Thoracic aorta (tissue), 2 donors: ENCODE measurements around the gene PCDHGA1. TPM values are rescaled to one million over a fixed set of nuclear protein-coding genes. Genes with fewer than 3 reads are reported as not detected.

Experiments used
- ATAC-seq: fragments of 150-250 bp; one replicate; pipeline ENCODE4 v1.8.0; 2017; ENCODE audit warnings: low read depth; ENCODE audit not compliant: insufficient number of reproducible peaks, low FRiP score
- DNase-seq: peaks from one replicate; pipeline ENCODE4 v3.0.0-alpha.2; 2020; ENCODE audit warnings: low spot score
- H3K27ac ChIP-seq, 2 donors: fragments of 200-600 bp; sonication (generic); 1 replicate in 1 of 2; 2 replicates in 1 of 2; pipeline ENCODE4 v1.5.1; 2016; ENCODE audit warnings: mild to moderate bottlenecking in 2 of 2, moderate library complexity in 2 of 2
- H3K27me3 ChIP-seq: fragments of 200-600 bp; sonication (generic); replicated peaks from 2 replicates; pipeline ENCODE4 v1.6.0; 2016; ENCODE audit warnings: mild to moderate bottlenecking; ENCODE audit not compliant: insufficient read depth
- H3K36me3 ChIP-seq: fragments of 200-600 bp; sonication (generic); one replicate; pipeline ENCODE4 v1.5.1; 2016
- H3K4me1 ChIP-seq, 2 donors: fragments of 200-600 bp; sonication (generic); 1 replicate in 1 of 2; 2 replicates in 1 of 2; pipeline versions ENCODE4 v1.5.1 to v1.6.0; 2016; ENCODE audit warnings: low read depth in 2 of 2, mild to moderate bottlenecking in 1 of 2; ENCODE audit not compliant: control insufficient read depth in 1 of 2
- H3K4me3 ChIP-seq: fragments of 200-600 bp; sonication (generic); 2 replicates; pipeline ENCODE4 v1.5.1; 2016; ENCODE audit warnings: mild to moderate bottlenecking
- H3K9me3 ChIP-seq: fragments of 200-600 bp; sonication (generic); 2 replicates; pipeline ENCODE4 v1.5.1; 2016
- total RNA-seq, 2 donors: library from RNA; depleted of rRNA; stranded (reverse); fragments of >200 nt; gene quantifications; one replicate each; pipeline versions ENCODE4 v1.1.0 to v1.2.3, GENCODE V29; 2016
- TF ChIP-seq, protein P1 (sequence below): fragments of 200-600 bp; sonication (generic); IDR thresholded peaks from one replicate; pipeline ENCODE4 v1.5.1; 2019; ENCODE audit warnings: antibody characterized with exemption

The PCDHGA1 gene
- total RNA-seq, 2 donors from 2014 or later: 0.41 to 2.8 TPM

- DNase-seq (no peak), ATAC-seq (no peak)
- Histone ChIP-seq H3K27me3 (no peaks in the 10 kb centered on the region), H3K9me3 (no peaks in the 10 kb centered on the region), H3K27ac (peak overlapping the region; percentile 94 to 98), H3K4me3 (peak overlapping the region; percentile 81), H3K4me1 (peaks cover 50 to 72% of the 10 kb centered on the region in 2 donors), H3K36me3 (peaks cover 4% of the 10 kb centered on the region)
- TF ChIP-seq, protein P1, sequence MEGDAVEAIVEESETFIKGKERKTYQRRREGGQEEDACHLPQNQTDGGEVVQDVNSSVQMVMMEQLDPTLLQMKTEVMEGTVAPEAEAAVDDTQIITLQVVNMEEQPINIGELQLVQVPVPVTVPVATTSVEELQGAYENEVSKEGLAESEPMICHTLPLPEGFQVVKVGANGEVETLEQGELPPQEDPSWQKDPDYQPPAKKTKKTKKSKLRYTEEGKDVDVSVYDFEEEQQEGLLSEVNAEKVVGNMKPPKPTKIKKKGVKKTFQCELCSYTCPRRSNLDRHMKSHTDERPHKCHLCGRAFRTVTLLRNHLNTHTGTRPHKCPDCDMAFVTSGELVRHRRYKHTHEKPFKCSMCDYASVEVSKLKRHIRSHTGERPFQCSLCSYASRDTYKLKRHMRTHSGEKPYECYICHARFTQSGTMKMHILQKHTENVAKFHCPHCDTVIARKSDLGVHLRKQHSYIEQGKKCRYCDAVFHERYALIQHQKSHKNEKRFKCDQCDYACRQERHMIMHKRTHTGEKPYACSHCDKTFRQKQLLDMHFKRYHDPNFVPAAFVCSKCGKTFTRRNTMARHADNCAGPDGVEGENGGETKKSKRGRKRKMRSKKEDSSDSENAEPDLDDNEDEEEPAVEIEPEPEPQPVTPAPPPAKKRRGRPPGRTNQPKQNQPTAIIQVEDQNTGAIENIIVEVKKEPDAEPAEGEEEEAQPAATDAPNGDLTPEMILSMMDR: no peak
Observed at GRCh38 chr5:141512911-141513626, 182.8 kb downstream of the PCDHGA1 start.

DNA sequence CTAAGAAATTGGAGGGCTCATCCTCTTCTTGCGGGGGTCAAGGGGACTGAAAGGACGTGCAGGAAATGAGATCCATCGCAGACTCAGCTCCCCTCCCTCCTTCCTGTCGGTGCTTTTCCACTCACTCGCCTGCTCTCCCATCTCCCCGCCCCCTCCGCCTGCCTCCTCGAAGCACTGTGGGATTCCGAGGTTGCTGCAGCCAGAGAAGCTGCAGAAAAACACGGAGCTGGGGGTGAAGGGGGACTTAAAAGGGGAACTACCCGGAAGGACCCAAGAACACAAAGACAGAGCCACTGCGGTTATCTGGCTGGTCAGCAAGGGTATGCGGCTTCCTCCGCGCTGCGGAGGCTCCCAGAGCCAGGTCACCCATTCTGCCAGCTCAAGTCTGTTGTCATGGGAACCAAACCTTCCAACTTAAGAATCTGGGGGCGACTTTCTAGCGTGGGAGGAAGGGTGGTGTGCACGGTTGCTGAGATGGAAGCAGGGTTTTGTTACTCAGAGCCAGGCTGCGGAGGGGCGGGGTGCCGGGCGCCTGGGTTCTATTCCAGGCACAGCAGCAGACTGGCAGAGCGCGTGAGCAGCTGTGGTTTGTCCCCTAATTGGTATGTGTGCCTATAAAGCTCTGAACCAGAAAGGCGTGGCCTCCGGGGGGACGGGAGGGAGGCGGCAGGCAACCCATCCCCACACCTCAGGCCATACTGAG lies 183.5 kb downstream of the PCDHGA1 start:
- Histone ChIP-seq H3K27me3 (no peaks in the 10 kb centered on the region), H3K4me3 (peak overlapping the region; percentile 81), H3K27ac (peak overlapping the region; percentile 94 to 98), H3K36me3 (peaks cover 4% of the 10 kb centered on the region), H3K9me3 (no peaks in the 10 kb centered on the region), H3K4me1 (peaks cover 43 to 65% of the 10 kb centered on the region in 2 donors)
- ATAC-seq (peak; percentile 31), DNase-seq (peak; percentile 78)
- TF ChIP-seq, protein P1: no peak

- Histone ChIP-seq H3K4me1 (peaks cover 41 to 60% of the 10 kb centered on the region in 2 donors), H3K36me3 (peaks cover 4% of the 10 kb centered on the region), H3K27me3 (no peaks in the 10 kb centered on the region), H3K4me3 (peak overlapping the region; percentile 81), H3K27ac (peak overlapping the region; percentile 94 to 98), H3K9me3 (no peaks in the 10 kb centered on the region)
- ATAC-seq (no peak), DNase-seq (no peak)
- TF ChIP-seq, protein P1: no peak
Observed at GRCh38 chr5:141514330-141515133, 184.2 kb downstream of the PCDHGA1 start.

- Histone ChIP-seq H3K4me3 (no peak overlapping the region), H3K4me1 (peaks cover 36 to 54% of the 10 kb centered on the region in 2 donors), H3K36me3 (peaks cover 4% of the 10 kb centered on the region), H3K9me3 (no peaks in the 10 kb centered on the region), H3K27ac (peak overlapping the region; percentile 94 to 98), H3K27me3 (no peaks in the 10 kb centered on the region)
- TF ChIP-seq, protein P1: no peak
- ATAC-seq (no peak), DNase-seq (no peak)
Observed at GRCh38 chr5:141515141-141515540, 184.8 kb downstream of the PCDHGA1 start.
